Measurements from ENCODE around the gene GRIP2.

The GRIP2 gene

DNA sequence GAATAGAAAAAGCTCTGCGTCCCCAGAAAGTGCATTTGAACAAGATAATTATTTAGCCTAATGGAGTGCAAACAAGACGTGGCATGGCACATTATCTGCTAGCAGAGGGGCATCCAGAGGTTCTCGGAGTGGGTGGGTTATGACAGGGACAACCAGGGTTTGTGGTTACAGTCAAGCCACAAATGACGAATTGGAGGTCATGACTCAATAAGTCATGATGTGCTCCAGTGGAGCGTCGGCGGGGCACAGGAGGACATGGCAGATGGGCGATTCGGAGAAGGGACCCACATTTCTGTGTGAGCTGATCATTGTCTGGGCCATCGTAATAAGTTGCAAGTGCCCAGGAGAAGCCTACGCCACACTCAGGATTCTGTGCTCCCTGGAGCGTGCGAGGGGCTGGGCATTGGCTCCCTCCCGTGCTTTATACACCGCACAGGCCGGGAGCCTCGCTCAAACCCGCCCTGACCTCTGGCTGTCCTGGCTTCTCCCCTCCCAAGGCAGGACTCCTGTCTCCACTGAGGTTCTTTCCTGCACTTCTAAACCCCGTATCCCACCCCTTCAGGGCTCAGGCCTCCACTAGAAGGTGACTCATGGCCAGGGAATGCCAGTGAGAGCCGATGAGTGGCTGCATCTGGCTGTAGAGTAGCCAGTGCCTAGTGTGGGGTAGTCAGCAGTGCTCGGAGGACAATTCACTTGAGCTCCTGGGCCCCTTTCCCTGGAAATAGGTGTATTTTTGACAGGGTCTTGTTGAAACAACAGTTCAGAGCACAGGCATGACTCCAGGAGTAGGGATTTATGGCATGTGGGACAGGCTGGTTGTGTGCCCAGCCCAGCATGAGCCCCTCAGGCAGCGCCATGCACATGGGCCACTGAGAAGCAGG is 67.4 kb downstream of the GRIP2 start:
- H3K27ac ChIP-seq (ENCODE audit: extremely low read depth, low read depth, low read length), result peak overlapping the region; percentile 17; the same call in 1 of the 2 replicates
- no peaks in the 10 kb centered on the region for H3K9me3 ChIP-seq (ENCODE audit: control insufficient read depth, insufficient read depth, low read depth, low read length)
- peaks cover 0 to 11% of the 10 kb centered on the region in 2 experiments; a peak in 1 of 3 replicates for H3K36me3 ChIP-seq (ENCODE audit: control insufficient read depth in 2 of 2, insufficient read depth in 1 of 2, low read length in 2 of 2)
- ChIA-PET POLR2A (interaction anchor here (0.7 kb wide), 1 partner anchor 33 kb away, joined by 3 read pairs; no protein-coding TSS in a partner anchor), CTCF (interaction anchor here (0.6 to 1.3 kb wide), 6 partner anchors 8 to 269 kb away, joined by 3 to 4 read pairs (median 4); no protein-coding TSS in a partner anchor)
- TF ChIP-seq ZNF629 (tag by site-specific recombination; IDR thresholded peaks at IDR 0.05) (0 out of 2 replicates have a peak, but pooled peaks have one; percentile 12), ZNF571 (tag by site-specific recombination; IDR thresholded peaks at IDR 0.05) (no peak), ZEB2 (tag by site-specific recombination; IDR thresholded peaks at IDR 0.05) (no peak), ZNF37A (tag by site-specific recombination; IDR thresholded peaks at IDR 0.05) (no peak), ZNF155 (tag by site-specific recombination; IDR thresholded peaks at IDR 0.05) (no peak), ZBTB17 (tag by site-specific recombination; IDR thresholded peaks at IDR 0.05) (peak; percentile 59; the same call in 1 of the 2 replicates), ZFHX2 (tag by site-specific recombination; conservative IDR thresholded peaks at IDR 0.05) (peak; percentile 41), GLIS1 (tag by site-specific recombination; IDR thresholded peaks at IDR 0.05) (peak; percentile 79), FEZF1 (tag by site-specific recombination; IDR thresholded peaks at IDR 0.05) (no peak), SP2 (tag by site-specific recombination; IDR thresholded peaks at IDR 0.05) (peak; percentile 42; the same call in 1 of the 2 replicates), PRDM1 (tag by site-specific recombination; IDR thresholded peaks at IDR 0.05) (peak; percentile 33; the same call in 1 of the 2 replicates), ZNF600 (tag by site-specific recombination; IDR thresholded peaks at IDR 0.05) (0 out of 2 replicates have a peak, but pooled peaks have one; percentile 27), ZFP37 (tag by site-specific recombination; IDR thresholded peaks at IDR 0.05) (0 out of 2 replicates have a peak, but pooled peaks have one; percentile 44), ZNF341 (tag by site-specific recombination; IDR thresholded peaks at IDR 0.05; ENCODE audit: low read depth) (peak; percentile 37; the same call in 1 of the 2 replicates)
- H3K4me3 ChIP-seq (ENCODE audit: low read depth, low read length), result no peak overlapping the region
- H3K4me1 ChIP-seq (ENCODE audit: control insufficient read depth, insufficient read depth, low read length), result peaks cover 6% of the 10 kb centered on the region; the same call in 1 of the 2 replicates

- Histone ChIP-seq H3K4me3 (ENCODE audit: low read depth, low read length) (no peak overlapping the region), H3K36me3 (ENCODE audit: control insufficient read depth in 2 of 2, insufficient read depth in 1 of 2, low read length in 2 of 2) (peaks cover 0 to 4% of the 10 kb centered on the region in 2 experiments; a peak in 1 of 3 replicates), H3K4me1 (ENCODE audit: control insufficient read depth, insufficient read depth, low read length) (peaks cover 6% of the 10 kb centered on the region; the same call in 1 of the 2 replicates), H3K9me3 (ENCODE audit: control insufficient read depth, insufficient read depth, low read depth, low read length) (no peaks in the 10 kb centered on the region), H3K27ac (ENCODE audit: extremely low read depth, low read depth, low read length) (no peak overlapping the region)
- TF ChIP-seq ZSCAN16 (tag by site-specific recombination; IDR thresholded peaks at IDR 0.05), result no peak
- no peak for TF ChIP-seq ZNF155 (tag by site-specific recombination; IDR thresholded peaks at IDR 0.05)
- no peak for TF ChIP-seq ZFP37 (tag by site-specific recombination; IDR thresholded peaks at IDR 0.05)
- no peak for TF ChIP-seq ZNF10 (tag by site-specific recombination; IDR thresholded peaks at IDR 0.05)
- no peak for TF ChIP-seq ZNF837 (tag by site-specific recombination; IDR thresholded peaks at IDR 0.05)
- no peak for TF ChIP-seq OSR2 (tag by site-specific recombination; IDR thresholded peaks at IDR 0.05)
- TF ChIP-seq ZNF366 (tag by site-specific recombination; conservative IDR thresholded peaks at IDR 0.05), result no peak
- TF ChIP-seq ZNF654 (tag by site-specific recombination; IDR thresholded peaks at IDR 0.05; ENCODE audit: low read depth), result no peak
- no peak for TF ChIP-seq KLF1 (tag by site-specific recombination; IDR thresholded peaks at IDR 0.05)
- no peak for TF ChIP-seq ZNF544 (tag by site-specific recombination; IDR thresholded peaks at IDR 0.05)
- TF ChIP-seq GFI1B (tag by site-specific recombination; IDR thresholded peaks at IDR 0.05), result no peak
- TF ChIP-seq ZNF16 (tag by site-specific recombination; IDR thresholded peaks at IDR 0.05; ENCODE audit: low read depth), result no peak
- ChIA-PET CTCF (interaction anchor here (0.6 to 1.3 kb wide), 3 partner anchors 101 to 268 kb away, joined by 3 read pairs; no protein-coding TSS in a partner anchor), POLR2A (no interaction called here)
These were observed 68.5 kb downstream of the GRIP2 start for GRCh38 chr3:14471690-14472089.
